ENCODE data around the gene TSPY4.
"Not testable (repeated sequence)": the region's sequence is repeated elsewhere in the genome, so short reads cannot be mapped to it uniquely, and the experiment has no call there.

Gene TSPY4, protein sequence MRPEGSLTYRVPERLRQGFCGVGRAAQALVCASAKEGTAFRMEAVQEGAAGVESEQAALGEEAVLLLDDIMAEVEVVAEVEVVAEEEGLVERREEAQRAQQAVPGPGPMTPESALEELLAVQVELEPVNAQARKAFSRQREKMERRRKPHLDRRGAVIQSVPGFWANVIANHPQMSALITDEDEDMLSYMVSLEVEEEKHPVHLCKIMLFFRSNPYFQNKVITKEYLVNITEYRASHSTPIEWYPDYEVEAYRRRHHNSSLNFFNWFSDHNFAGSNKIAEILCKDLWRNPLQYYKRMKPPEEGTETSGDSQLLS

DNA sequence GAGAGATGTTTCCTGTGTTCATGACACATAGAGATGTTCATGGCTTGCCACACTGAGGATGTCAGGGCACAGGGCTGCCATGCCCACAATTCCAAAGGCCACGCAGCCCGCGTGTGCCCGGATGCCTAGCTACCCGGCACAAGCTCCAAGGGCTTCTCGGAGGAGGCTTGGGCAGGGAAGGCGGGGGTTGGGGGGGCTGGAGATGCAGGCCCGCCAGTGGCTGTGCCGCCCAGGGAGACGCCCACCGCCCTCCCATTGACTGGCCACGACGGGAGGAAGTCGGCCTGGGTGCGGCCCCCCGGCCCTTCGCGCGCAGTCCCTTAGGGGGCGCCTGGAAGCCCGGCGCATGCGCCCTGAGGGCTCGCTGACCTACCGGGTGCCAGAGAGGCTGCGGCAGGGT, at the start of gene TSPY4:
TSS of gene TSPY4 (plus strand) at position 301 of the 400 bp plus-strand sequence. CDS start at position 347, 46 bp downstream.
- DNase-seq: not testable (repeated sequence)

- no peak for DNase-seq
These were observed 16.3 kb upstream of the TSPY4 start for GRCh38 chrY:9320996-9321395.

GRCh38 chrY:9357497-9357896, 20.2 kb downstream of the TSPY4 start, which contains the start of gene TSPY8:
TSS of gene TSPY8 (plus strand) at chrY:9357797. CDS start at chrY:9357843, 46 bp downstream.
- not testable (repeated sequence) for DNase-seq

All from NCI-H524 treated with DMSO at 0.1 percent for 48 hours (cell line).